ENCODE measurements around the gene DPAGT1.
"Not testable (repeated sequence)": the region's sequence is repeated elsewhere in the genome, so short reads cannot be mapped to it uniquely, and the experiment has no call there.

The DPAGT1 gene

DNA sequence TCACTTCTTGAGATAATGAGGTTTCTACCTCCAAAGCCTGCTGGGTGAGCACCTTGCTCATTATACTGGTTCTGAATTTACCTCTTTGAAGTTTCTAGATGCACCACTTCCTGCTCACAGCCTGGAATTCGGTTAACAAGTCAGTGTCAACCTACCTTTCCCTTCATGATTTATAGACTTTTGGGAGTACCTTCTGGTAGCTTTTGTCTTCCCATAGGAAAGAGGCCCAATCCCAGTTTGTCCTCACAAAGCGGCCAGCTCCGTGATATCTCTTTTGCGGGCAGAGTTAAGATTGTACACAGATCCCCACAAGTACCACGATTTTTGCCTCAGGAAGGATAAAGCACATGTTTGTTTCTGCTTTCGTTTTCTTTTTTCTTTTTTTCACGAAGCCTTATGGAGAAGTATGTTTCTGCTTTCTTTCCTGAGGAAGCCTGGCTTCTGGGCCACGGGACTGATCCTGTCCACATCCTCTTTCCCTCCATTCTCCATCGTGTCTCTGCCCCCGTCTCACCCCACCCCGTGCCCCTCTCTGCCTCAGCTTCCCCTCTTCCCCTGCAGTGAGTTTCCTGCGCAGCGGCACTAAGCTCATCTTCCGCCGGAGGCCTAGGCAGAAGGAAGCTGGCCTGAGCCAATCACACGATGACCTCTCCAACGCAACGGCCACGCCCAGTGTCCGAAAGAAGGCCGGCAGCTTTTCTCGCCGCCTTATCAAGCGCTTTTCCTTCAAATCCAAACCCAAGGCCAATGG, 14.0 kb upstream of the DPAGT1 start:
- no peak for DNase-seq

DNA sequence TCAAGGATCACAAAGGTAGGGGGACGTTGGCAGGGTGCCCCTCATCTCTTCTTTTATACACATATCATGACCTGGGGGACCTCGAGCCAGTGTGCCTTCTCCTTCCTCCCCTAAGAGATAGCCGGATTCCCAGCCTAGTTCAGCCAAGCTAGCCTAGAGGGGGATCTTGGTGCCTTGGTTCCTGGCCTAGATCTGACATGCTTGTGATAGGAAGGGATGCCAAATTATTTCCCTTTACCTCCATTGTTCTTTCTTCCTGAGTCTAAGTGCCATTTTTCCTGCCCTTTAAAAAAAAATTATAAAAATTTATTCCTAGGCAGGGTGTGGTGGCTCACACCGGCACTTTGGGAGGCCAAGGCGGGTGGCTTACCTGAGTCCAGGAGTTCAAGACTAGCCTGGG, 12.7 kb upstream of the DPAGT1 start:
- DNase-seq, result no peak

DNA sequence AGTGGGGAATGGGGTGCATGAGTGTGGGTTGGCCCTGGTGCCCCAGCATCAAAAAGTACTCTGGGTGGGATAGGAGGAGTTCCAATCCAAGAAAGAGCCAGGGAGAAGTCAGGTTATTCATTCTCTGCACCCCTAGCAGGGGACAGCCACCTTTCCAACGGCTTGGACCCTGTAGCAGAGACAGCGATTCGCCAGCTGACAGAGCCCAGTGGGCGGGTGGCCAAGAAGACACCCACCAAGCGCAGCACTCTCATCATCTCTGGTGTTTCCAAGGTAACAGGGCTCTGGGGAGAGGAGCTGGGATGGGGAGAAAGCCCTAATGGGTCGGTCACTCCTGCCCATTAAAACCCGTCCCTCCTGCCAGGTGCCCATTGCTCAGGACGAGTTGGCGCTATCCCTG, 12.1 kb upstream of the DPAGT1 start:
- no peak for DNase-seq

DNA sequence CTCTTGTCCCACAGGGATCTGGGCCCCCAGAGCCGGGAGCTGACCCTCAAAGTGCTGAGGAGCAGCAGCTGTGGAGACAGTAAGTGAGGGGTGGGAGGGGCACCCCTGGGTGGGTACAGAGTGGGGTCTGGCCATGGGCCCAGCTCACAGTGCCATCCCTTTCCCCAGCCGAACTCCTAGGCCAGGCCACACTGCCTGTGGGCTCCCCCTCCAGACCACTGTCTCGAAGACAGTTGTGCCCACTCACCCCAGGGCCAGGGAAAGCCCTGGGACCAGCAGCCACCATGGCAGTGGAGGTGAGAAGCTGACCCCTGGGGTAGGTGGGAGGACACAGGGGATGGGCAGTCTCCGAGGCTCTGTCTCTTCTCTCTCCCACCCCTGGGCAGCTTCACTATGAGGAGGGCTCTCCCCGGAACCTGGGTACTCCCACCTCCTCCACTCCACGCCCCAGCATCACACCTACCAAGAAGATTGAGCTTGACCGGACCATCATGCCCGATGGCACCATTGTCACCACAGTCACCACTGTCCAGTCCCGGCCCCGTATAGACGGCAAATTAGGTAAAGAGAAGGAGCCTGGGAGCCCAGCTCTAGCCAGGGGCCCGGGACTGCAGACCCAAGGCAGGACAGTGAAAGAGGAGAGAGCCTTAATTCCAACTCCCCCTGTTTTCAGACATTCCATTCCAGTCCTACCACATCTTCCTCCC, 10.8 kb upstream of the DPAGT1 start:
- no peak for DNase-seq

DNA sequence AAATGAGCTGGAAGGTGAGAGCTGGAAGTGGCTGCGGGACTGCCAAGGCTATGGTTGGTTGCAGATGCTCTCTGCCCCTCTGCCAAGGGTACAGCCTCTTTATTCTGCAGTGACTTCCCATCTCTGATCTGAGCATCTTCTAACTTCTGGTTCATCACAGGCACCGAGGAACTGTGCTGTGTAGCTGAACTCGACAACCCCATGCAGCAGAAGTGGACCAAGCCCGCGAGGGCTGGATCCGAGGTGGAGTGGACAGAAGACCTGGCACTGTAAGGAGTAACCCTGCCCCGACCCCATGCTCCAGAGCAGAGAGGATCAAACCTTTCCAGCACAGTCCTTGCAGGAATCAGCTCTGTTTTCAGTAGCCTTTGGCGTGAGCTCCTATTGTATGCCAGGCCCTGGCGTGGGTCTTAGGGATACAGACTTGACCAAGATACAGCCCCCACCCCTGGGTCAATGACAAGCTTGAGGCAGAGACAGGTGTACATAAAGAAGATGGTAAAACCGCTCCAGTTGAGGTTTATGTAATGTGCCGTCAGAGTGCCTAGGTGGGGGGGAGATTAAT, 9.8 kb upstream of the DPAGT1 start:
- no peak for DNase-seq

DNA sequence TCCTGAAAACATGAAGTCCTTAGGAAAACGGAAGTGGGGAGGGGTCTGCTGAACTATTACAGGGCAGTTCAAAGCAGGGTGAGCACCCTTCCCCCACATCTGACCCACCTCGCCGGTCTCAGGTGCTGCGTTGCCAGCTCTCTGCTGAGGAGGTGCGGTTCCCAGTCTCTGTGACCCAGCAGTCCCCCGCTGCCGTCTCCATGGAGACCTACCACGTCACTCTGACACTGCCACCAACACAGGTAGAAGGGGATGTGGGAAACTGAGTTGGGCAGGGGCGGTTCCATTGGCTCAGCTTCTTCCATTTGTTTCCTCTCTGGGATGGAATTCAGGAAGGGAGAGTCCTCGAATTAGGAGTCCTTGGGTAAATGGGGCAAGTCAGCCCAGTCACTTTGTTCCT, 8.8 kb upstream of the DPAGT1 start:
- no peak for DNase-seq

DNA sequence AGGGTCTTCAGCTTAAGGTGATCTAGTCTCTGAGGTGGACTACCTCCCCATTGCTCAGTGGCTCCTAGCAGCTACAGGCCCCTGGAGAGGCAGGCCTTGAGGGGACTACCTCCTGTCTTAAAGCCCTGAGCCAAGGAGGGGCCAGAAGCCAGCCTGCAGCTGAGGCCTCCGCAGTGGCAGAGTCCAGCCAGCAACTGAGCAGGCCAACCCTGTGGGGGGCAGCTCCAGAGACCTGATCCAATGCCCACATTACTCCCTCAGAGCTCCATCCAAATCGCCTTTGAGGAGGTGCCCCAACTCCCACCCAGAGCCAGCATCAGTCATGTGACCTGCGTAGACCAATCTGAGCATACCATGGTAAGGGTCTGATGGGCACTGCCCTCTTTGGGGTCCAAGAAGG, 8.2 kb upstream of the DPAGT1 start:
- DNase-seq, result no peak

DNA sequence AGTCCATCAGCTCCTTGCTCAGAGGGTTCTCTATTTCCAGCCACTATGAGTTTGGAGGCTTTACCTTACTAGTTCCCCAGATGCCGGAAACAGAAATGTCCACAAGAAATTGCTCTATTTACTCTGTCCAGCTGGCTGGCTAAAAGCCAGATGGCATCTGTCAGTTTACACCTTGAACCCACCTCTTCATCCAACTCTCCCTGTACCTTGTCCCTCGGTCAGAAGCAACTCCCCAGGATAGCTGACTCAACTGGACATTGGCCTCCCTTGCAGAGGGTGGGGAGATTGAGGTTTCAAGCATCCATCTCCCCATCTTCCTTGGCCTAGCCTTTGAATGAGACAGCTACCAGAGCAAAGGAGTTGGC, 7.2 kb upstream of the DPAGT1 start:
- no peak for DNase-seq

DNA sequence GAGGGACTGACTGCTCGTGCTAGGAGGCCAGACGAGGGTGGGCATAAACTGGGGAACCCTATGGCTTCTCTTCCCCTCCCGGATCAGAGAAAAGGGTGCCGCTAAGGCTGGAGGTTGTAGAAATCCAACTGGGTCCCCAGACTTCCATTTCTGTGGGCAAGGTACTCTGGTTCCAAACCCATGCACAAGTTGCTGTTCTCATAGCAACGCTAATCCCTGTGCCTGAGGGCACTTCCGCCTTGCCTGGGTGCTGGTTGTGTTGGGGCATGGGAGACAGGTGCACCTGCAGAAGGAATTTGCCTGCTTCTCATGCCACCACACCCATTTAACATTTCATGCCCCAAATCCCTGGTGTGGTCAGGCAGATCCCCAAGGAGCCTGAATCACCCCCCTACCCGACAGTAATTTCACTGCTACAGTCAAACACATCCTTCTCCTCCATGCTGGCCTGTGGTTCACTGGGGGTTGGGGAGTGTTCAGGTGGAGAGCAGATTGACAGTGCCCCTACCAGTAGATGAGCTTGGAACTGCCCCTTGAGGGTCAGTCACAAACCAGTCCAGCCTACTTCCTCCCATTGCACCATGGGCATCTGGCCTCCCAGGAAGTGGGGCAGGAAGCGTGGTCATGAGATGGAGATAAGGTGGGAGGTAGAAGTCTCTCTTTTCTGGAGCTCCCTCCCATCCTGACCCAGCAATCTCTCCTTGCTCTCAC, 6.6 kb upstream of the DPAGT1 start:
- no peak for DNase-seq

DNA sequence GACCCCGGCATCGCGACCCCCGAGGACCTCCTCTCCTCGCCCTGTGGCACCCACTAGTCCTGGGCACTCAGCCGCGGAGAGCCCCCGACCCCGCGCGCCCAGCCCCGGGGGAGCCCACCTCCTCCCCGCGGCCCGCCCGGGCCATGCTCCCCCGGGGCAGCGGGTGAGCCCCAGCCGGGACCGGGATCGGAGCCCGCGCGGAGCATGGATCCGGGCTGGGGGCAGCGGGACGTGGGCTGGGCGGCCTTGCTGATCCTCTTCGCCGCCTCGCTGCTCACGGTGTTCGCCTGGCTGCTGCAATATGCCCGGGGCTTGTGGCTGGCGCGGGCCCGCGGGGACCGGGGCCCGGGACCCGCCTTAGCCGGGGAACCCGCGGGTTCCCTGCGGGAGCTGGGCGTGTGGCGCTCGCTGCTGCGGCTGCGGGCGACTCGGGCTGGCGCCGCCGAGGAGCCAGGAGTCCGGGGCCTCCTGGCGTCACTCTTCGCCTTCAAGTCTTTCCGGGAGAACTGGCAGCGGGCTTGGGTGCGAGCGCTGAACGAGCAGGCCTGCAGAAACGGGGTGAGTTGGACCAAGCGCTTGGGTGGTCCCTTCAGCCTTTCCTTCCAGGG, 6.0 kb upstream of the DPAGT1 start:
- no peak for DNase-seq

DNA sequence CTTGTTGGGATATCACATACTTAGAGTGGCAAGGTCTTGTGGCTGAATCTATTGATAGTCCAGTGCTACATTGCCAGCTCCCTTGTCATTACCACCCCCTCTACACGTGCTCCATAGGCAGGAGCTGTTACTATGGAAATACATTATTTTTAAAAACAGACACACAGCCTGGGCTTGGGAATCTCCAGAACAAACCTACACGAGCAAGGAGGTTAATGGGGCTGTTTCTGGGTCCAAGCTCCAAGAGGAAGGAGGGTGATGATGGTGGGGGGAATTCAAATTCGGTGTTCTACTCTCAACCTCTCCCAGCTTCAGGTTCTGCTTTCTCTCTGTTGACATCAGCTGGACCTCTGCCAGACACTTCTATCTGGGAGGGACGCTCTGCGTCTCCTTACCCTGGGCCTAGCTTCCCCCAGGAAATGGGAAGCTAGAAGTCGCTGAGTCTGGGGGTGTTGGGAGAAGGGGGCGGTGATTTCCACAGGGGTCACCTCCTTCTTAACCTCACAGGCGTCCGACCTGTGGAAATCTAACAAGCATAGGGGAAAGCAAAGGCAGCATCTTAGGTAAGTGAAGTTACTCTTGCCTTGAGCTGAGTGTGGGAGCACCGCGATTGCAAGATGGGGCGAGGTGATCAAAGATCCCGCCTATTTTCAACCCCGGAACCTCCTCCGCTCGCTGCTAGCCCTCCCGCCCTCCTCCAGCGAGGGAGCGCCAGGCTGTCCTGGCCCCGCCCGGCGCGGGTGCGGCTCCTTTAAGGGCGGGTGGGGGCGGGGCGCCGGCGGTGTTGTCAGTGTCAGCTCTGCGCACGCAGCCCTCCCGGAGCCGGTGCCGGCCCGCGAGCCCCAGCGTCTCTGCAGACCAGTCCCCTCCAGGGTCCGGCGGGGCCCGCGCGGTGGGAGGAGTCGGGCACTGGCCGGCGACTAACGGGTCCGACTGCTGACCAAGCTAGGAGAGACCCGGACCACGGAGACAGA, 5.2 kb upstream of the DPAGT1 start, which contains the start of gene C2CD2L:
Gene C2CD2L, plus strand, starts transcription at position 781 of the 974 bp plus-strand sequence. CDS start 398 bp downstream, outside the sequence.
- peak; percentile 92 for DNase-seq

DNA sequence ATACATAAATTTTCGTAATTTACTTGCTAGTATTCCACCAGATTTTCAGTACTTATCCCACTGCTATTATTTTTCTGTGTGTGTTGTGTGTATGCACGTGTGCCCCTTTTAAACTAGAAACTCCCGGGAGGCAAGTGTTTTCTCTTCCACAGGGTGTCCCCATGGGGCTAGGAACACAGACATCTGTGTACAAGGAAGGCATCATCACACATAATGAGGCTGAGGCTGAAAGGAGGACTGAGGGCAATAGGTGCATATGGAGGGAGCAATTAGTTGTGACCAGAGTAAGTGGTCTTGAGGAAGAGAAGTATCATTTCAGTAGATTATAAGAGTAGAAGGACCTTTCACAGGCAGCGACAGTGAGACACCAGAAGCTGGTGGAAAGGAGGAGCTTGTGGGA, 2.1 kb upstream of the DPAGT1 start:
- no peak for DNase-seq

DNA sequence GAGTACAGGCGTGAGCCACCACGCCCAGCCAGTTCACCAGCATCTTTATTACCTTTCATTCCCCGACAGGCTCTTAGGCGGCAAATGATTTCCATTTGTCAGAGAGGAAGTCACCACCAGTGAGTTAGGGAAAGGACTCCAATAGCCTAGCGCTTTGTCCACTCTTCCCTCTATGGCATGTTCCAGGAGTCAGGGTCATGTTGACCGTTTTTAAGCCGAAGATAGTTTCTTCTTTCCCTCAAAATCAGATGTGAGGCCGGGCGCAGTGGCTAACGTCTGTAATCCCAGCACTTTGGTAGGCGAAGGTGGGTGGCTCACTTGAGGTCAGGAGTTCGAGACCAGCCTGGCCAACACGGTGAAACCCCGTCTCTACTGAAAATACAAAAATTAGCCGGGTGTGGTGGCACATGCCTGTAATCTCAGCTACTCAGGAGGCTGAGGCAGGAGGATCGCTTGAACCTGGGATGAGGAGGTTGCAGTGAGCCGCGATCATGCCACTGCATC, 1.6 kb upstream of the DPAGT1 start:
- DNase-seq, result not testable (repeated sequence)

DNA sequence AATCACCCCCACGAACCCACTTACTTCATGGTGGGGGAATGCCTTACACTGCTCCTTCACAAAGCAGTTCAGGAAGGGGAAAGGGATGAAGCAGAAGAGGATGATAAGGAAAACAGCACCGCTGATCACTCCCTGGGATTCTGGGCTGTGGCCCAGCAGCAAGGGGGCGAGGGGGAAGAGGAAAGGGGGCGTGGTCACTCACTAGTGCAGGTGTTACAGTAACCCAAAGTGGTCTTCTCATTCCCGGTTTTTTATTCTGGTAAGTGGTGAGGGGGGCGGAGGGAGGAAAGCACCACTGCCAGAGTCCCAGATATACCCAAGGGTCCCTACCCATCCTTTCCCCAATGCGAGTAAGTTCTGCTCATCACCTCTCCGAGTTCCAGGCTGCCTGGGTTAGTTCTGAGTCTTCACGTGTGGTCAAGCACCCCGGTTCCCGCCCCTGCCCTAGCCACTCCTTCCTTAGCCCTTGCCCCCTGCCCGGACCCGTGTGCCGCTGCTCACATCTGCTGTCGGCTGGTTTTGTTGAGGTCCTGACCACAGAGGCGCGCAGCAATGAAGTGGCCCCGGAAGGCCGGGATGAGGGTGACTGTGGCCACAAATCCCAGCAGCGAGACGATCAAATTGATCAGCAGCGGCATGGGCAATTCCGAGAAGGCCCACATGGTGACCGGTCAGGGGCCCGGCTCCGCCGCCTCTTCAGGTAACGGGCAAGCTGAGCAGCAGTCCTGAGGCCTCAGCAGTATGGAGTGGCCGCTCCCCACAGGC, 477 bp downstream of the DPAGT1 start:
- DNase-seq, result no peak

DNA sequence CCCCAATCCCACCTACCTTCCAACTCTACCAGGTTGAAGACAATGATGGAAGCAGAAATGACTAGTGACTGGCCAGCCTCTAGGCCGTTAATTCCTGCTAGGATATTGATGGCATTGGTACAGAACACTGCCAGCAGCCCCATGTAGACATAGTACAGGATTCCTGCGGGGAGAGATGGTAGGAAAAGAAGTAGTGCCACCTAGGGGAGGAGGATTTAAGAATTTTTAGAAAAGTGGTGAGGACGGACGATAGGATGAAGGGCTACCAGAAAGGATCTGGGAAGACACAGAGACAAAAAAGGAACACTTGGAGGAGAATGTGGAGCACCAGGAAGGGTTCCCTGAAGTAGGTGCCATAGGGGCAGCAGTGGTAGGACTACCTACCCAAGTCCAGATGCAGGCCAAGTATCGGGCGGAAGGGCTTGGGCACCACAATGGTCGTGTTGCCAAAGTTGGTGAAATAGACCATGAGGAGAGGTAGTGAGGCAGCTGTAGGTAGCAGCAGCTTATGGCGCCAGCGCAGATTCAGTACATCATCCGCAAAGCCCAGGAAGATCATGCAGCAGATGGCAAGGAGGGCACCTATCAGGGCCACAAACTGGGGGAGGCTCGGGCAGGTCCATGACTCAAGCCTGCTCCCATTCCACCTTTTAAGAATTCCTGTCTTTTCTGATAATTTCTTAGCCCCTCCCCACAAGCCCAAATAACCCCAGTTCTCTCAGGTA, 1.2 kb downstream of the DPAGT1 start:
- no peak for DNase-seq

DNA sequence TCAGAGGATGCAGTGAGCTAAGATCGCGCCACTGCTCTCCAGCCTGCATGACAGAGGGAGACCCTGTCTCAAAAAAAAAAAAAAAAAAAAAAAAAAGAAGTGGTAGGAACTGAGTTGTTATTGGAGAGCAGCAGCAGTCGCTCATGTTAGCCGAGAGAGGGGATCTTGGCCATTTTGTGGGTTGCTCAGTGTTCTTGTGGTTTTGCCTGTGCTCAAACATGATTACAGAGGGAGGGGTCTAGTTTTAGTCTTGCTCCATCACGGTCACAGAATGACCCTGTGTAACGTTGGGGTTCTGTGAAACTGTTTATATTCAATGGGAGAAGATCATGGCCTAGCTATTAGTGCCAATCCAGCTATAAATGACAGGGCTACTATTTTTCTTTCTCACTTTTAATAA, 1.9 kb downstream of the DPAGT1 start:
- no peak for DNase-seq

DNA sequence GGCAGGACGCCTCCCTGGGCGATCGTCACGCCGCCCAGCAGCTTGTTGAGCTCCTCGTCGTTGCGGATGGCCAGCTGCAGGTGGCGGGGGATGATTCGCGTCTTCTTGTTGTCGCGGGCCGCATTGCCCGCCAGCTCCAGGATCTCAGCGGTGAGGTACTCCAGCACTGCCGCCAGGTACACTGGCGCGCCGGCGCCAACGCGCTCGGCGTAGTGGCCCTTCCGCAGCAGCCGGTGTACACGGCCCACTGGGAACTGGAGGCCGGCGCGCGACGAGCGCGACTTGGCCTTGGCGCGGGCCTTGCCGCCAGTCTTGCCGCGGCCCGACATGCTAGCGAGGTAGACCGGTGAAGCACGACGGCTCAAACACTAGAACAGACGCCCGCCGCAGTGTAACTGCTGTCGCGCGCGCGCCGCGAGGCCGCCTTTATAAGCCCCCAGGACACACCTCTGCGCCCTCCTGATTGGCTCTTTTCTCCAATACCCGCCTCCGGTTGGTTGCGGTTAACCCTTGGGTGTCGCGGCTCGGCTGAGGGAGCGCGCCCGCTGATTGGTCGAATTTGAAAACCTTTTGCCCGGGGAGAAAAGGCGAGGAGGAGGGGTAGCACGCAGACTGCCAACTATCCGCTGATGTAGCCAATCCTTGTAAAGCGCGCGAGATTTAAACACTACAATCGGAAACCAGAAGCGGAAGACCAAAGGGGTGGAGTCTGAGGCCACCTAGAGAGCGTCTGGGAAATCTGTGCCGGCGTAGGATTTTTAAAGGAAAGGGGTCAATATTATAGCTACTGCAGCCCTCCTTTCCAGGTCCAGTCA, 6.4 kb downstream of the DPAGT1 start:
- peak; percentile 100 for DNase-seq

DNA sequence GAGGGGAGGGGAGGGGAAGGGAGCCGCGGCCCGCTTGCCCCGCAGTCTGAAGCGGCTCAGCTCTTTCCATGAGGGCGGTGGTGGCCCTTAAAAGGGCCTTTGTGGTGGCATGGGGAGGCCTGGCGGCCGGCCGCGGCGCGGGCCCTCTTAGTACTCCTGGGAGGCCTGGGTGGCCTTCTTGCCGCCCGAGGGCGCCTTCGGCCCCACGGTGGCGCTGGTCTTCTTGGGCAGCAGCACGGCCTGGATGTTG, 6.9 kb downstream of the DPAGT1 start:
- no peak for DNase-seq

DNA sequence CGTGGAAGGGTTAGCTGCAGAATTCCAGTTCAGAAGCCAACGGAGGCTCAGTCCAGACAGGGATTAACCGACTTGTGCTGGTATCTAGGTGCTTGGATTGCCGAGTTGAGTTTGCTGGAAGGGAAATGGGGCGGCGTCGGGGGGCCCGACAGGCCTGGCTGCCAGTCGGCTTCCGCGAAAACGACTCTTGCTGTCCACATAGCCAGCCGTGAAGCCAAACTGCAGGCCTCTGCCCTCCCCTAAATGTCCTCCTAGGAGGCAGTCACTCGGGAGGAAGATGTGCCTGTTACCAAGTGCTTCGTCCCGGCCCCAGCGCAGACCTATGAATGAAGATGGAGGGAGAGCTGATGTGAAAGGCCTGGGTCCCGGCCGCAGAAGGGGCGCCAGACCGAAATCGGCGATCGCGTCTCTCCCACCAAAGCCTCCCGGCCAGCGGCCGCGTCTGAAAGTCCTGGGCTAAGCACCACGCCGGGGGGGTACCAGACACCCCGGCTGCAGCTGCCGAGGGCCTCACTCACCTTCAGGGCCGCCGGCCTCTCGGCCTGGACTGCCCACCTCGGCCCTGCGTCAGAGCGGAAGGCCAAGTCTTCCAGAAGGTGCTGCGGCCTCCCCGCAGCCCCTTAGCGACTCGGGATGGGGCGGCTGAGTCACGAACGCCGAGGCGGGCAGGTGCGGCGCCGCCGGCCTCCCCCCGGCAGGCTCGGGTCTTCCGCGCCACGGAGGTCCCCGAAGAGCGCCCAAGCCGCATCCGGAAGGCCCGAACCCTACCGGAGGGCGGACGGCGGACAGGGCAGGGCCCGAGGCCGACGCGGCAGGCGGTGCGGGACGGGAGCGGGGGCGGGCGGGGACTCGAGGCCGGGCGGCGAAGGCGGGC, 7.5 kb downstream of the DPAGT1 start:
- peak; percentile 81 for DNase-seq
